GM12865 (cell line): Measurements from ENCODE around the gene TRPC6.

Experiments
- DNase-seq: peaks from one replicate; pipeline ENCODE4 v3.0.0; 2010; ENCODE audit warnings: low read depth
- H3K4me3 ChIP-seq: 2 replicates; pipeline ENCODE4 v1.5.1; 2011; ENCODE audit warnings: mild to moderate bottlenecking, low read depth, low read length, control low read depth
- TF ChIP-seq, protein P1 (sequence below): IDR thresholded peaks from 2 replicates; pipeline ENCODE4 v1.5.1; 2011; ENCODE audit warnings: low read length, control low read depth, low read depth, inconsistent platforms; ENCODE audit not compliant: insufficient read depth; ENCODE audit errors: missing control alignments

Gene TRPC6

DNA sequence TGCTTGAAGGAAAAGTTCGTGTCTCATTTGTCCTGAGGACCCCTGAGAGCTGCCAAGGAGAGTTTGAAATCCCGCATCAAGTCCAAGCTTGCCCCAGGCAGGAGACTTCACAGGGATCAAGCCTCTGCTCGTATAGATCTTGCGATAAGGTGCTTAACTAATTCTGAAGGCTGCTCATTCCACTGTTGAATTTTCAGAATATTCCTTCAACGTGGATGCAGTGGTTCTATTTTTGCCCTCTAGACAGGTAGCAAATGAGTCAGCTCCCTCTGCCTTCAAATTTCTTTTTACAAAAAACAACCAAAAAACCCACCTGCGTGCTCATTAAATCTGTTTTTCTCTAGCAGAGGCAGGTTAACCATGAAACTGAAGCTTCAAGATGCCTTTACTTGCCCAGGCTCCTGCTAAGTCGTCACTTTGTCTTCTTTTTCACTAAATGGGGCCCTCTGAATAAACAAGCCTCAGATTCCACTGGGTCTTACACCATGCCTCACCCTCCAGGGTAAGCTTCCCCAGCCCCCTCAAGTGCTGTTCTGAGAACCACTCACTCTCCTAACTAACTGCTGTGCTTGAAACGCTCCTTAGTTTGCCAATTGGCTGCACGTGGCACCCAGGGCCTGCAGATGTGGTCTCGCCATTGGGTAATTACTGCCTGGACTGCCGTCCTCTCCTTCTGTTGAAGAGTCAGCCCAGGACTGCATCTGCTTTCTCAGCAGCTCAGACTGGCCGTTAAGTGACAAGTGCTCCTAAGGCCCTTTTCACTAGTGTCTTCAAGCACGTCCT is 105.0 kb downstream of the TRPC6 start:
- TF ChIP-seq, protein P1, sequence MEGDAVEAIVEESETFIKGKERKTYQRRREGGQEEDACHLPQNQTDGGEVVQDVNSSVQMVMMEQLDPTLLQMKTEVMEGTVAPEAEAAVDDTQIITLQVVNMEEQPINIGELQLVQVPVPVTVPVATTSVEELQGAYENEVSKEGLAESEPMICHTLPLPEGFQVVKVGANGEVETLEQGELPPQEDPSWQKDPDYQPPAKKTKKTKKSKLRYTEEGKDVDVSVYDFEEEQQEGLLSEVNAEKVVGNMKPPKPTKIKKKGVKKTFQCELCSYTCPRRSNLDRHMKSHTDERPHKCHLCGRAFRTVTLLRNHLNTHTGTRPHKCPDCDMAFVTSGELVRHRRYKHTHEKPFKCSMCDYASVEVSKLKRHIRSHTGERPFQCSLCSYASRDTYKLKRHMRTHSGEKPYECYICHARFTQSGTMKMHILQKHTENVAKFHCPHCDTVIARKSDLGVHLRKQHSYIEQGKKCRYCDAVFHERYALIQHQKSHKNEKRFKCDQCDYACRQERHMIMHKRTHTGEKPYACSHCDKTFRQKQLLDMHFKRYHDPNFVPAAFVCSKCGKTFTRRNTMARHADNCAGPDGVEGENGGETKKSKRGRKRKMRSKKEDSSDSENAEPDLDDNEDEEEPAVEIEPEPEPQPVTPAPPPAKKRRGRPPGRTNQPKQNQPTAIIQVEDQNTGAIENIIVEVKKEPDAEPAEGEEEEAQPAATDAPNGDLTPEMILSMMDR = no peak
- DNase-seq = no peak
- no peak overlapping the region for H3K4me3 ChIP-seq

DNA sequence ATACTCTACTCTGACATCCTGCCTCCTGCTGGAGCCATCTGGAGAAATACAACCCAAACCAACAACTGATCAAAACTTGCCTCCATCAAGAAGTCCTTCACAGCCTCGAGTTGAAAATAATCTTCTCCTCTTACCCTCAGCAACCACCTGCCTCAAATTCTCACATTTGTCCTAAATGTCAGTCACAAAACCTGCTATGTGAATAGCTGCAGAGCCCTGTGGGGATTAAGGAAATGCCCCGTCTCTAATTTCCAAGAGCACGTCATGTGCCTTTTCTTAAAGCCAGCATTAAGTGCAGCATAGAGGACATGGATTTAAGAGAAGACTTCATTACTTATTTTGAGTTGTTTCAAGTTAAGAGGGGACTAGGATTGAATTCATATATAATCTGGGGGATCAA is 105.9 kb downstream of the TRPC6 start:
- DNase-seq = no peak
- no peak overlapping the region for H3K4me3 ChIP-seq
- TF ChIP-seq, protein P1 = no peak

DNA sequence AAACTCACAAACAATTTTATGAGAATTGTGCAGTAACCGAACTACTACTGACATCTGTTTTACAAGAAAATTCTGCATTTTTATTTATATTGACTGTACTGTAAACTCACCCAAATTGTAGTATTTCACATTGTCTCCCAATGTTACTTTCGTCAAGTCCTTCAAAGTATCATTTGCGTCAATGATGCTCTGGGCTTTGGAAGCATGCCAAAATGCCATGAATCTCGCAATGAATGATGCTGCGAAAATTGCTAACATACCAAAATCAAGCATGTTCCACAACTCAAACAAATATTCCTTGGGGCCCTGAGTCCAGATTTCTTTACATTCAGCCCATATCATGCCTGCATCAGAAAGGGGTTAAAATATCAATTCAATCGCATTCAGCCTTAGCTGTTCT is 107.6 kb downstream of the TRPC6 start:
- no peak for DNase-seq
- TF ChIP-seq, protein P1 = no peak
- H3K4me3 ChIP-seq = no peak overlapping the region

DNA sequence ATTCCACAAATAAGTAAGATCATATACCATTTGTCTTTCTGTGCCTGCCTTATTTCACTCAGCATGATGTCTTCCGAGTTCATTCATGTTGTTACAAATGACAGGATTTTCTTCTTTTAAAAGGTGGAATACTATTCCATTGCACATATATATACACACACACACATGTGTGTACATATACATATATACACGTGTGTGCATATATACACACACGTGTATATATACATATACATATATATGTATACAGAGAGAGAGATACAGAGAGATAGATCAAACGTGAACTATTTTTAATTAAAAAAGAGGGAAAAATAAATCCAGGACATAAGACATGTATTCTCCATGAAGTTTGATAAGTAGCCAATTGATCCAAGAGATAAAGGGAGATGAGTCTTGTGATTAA is 108.1 kb downstream of the TRPC6 start:
- no peak overlapping the region for H3K4me3 ChIP-seq
- DNase-seq = no peak
- TF ChIP-seq, protein P1 = no peak

DNA sequence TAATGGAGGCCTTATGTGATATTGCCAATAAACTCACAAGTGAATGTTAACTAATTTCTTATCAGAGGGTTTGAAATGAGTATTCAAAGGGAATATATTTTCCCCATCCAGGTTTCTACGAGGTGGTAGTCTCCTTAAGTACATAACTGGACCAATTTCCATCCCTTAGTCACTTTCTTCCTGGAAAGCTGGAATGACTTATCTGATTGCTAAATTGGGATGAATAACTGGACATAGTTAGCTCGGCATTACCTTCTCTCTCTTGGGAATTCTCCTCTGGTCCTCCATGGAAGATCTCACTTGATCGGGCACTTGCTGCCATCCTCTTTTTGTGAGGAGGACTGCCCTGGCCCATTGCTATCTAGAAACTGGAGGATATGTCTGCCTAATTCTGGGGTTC is 109.1 kb downstream of the TRPC6 start:
- TF ChIP-seq, protein P1 = no peak
- DNase-seq = no peak
- no peak overlapping the region for H3K4me3 ChIP-seq

DNA sequence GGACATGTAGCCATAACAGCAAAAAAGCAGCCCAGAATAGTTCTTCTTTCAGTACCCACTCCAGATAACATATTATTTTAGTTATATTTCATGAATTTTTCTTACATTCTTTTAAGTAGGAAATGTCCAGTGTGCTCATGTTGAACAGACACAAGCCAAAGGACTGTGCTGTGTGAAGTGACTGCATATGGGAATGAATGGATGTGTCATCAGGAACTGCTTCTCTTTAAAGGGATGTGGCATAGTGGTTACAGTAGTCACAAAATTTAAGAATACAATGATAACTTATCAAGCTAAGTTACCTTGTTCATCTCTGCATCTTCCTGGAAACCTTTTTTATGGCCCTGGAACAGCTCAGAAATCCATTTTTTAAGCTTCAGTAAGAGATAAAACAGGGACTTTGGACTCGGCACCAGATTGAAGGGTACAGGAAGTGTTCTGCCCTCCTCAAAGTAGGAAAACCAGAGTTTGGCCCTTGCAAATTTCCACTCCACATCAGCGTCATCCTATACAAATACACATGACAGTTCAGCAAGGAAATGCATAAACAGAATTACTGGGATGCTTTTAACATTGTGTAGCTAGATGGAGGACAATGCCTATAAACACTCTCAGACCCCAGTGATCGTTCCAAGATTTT is 112.8 kb downstream of the TRPC6 start:
- H3K4me3 ChIP-seq = no peak overlapping the region
- DNase-seq = no peak
- TF ChIP-seq, protein P1 = no peak
